IMR-90 (cell line): ENCODE data around the gene SFSWAP.

Experiments
- CEBPB ChIP-seq: IDR thresholded peaks from 2 replicates; pipeline ENCODE4 v1.6.1; 2012; ENCODE audit warnings: low read depth, low read length, improper control_type of control experiment
- CTCF ChIP-seq: conservative IDR thresholded peaks from 2 replicates; pipeline ENCODE4 v1.5.1; 2012; ENCODE audit warnings: mild to moderate bottlenecking, low read depth, low read length, improper control_type of control experiment
- ELK1 ChIP-seq: fragments of 150-350 bp; IDR thresholded peaks from 2 replicates; pipeline ENCODE4 v1.6.1; 2016; ENCODE audit warnings: low read depth, mild to moderate bottlenecking, low read length, moderate library complexity, borderline replicate concordance
- MAZ ChIP-seq: IDR thresholded peaks from 2 replicates; pipeline ENCODE4 v1.6.1; 2012; ENCODE audit warnings: low read depth, mild to moderate bottlenecking, low read length, improper control_type of control experiment, moderate library complexity, borderline replicate concordance
- MXI1 ChIP-seq: IDR thresholded peaks from 2 replicates; pipeline ENCODE4 v1.6.1; 2012; ENCODE audit warnings: low read depth, mild to moderate bottlenecking, low read length, moderate library complexity, borderline replicate concordance
- POLR2A ChIP-seq: IDR thresholded peaks from 2 replicates; pipeline ENCODE4 v1.6.1; 2012; ENCODE audit warnings: mild to moderate bottlenecking, low read depth, low read length
- RAD21 ChIP-seq: IDR thresholded peaks from 2 replicates; pipeline ENCODE4 v1.6.1; 2012; ENCODE audit warnings: low read length, improper control_type of control experiment
- SMC3 ChIP-seq: fragments of 150-350 bp; IDR thresholded peaks from 2 replicates; pipeline ENCODE4 v1.6.1; 2016; ENCODE audit warnings: low read depth, mild to moderate bottlenecking, antibody characterized with exemption, low read length, moderate library complexity

- no peak for TF ChIP-seq CTCF
- no peak for TF ChIP-seq SMC3
- no peak for TF ChIP-seq RAD21
- no peak for TF ChIP-seq POLR2A
- no peak for TF ChIP-seq CEBPB
- no peak for TF ChIP-seq MXI1
- TF ChIP-seq ELK1 = no peak
- TF ChIP-seq MAZ = no peak
Measured at GRCh38 chr12:131701705-131702572, 9.0 kb upstream of the SFSWAP start.
